Transverse colon (tissue), 4 donors: Measurements from ENCODE around the gene PBXIP1. TPM values are rescaled to one million over a fixed set of nuclear protein-coding genes. Genes with fewer than 3 reads are reported as not detected.

Experiments used
- DNase-seq: peaks from one replicate; pipeline ENCODE4 v3.0.0-alpha.2; 2019
- H3K27ac ChIP-seq, 4 donors: fragments of 200-600 bp; sonication (generic); 2 replicates each; pipeline ENCODE4 v1.5.1; 2016 to 2018; ENCODE audit warnings: inconsistent platforms in 4 of 4
- H3K27me3 ChIP-seq: fragments of 200-600 bp; sonication (generic); 2 replicates; pipeline ENCODE4 v1.5.1; 2017; ENCODE audit warnings: inconsistent platforms
- H3K36me3 ChIP-seq, 4 donors: fragments of 200-600 bp; sonication (generic); 2 replicates each; pipeline ENCODE4 v1.5.1; 2017 to 2019; ENCODE audit warnings: inconsistent platforms in 4 of 4
- H3K4me1 ChIP-seq, 4 donors: fragments of 200-600 bp; sonication (generic); 2 replicates each; pipeline ENCODE4 v1.5.1; 2017 to 2020; ENCODE audit warnings: inconsistent platforms in 4 of 4
- H3K4me3 ChIP-seq, 4 donors: fragments of 200-600 bp; sonication (generic); 1 replicate in 1 of 4; 2 replicates in 3 of 4; pipeline versions ENCODE4 v1.5.1 to v1.6.1; 2017 to 2019; ENCODE audit warnings: inconsistent platforms in 4 of 4
- H3K9me3 ChIP-seq, 2 donors: fragments of 200-600 bp; sonication (generic); 2 replicates each; pipeline ENCODE4 v1.5.1; 2017 to 2019; ENCODE audit warnings: inconsistent platforms in 2 of 2
- CTCF ChIP-seq, 5 experiments: fragments of 200-600 bp in 3 of 5; fragments of 450-650 bp in 2 of 5; sonication (generic) in 3 of 5; IDR thresholded peaks; 1 replicate in 2 of 5; 2 replicates in 3 of 5; pipeline ENCODE4 v1.5.1; 2016 to 2017; ENCODE audit warnings: antibody characterized with exemption in 5 of 5, inconsistent platforms in 3 of 5, mild to moderate bottlenecking in 2 of 5, moderate library complexity in 1 of 5
- EP300 ChIP-seq: sonication (generic); formaldehyde crosslinking; IDR thresholded peaks from one replicate; pipeline ENCODE4 v1.6.1; 2017; ENCODE audit warnings: antibody characterized with exemption, low read depth
- POLR2A ChIP-seq: fragments of 450-650 bp; IDR thresholded peaks from one replicate; pipeline ENCODE4 v1.6.1; 2016; ENCODE audit warnings: antibody characterized with exemption, mild to moderate bottlenecking, moderate library complexity
- POLR2AphosphoS5 ChIP-seq, 3 donors: sonication (generic); formaldehyde crosslinking; IDR thresholded peaks; one replicate each; pipeline ENCODE4 v1.6.1; 2016; ENCODE audit warnings: antibody characterized with exemption in 3 of 3
- WGBS, 2 donors: methylation state at CpG; one replicate each; pipeline ENCODE4 v1.1.5; 2018; ENCODE audit warnings: low coverage in 1 of 2; 5-methylcytosine and 5-hydroxymethylcytosine counted together
- in situ Hi-C, 4 donors: fragments of 200-750 bp; cut with MboI; loops; one replicate each; pipeline versions ENCODE4 v1.15.0 to v1.15.1; 2017; ENCODE audit warnings: low sequenced_read_pairs in 3 of 4, low pct_ligation_motif_present in 1 of 4, low pct_unique_long_range_greater_than_20kb in 1 of 4
- intact Hi-C: fragments of 100-400 bp; cut with DNase I; formaldehyde crosslinking; loops from one replicate; pipeline ENCODE4 v1.15.1; 2023; ENCODE audit warnings: low total_unique reads
- total RNA-seq, 4 donors: library from RNA; depleted of rRNA; stranded (reverse); fragments of >200 nt; gene quantifications; one replicate each; pipeline ENCODE4 v1.1.0, GENCODE V29; 2016

PBXIP1 gene
- total RNA-seq, 4 donors from 2014 or later: 54.1 to 94.1 (median 83.6) TPM

GRCh38 chr1:154951901-154952657 lies 3.8 kb downstream of the PBXIP1 start:
- Histone ChIP-seq H3K27ac (peak overlapping the region in 3 of 4 donors; percentile 13 to 55 (median 19)), H3K36me3 (peaks cover 0 to 10% (median 5%) of the 10 kb centered on the region in 4 donors), H3K9me3 (no peaks in the 10 kb centered on the region), H3K27me3 (no peaks in the 10 kb centered on the region), H3K4me1 (peaks cover 20 to 48% (median 36%) of the 10 kb centered on the region in 4 donors), H3K4me3 (no peak overlapping the region)
- DNase-seq: peak; percentile 48
- intact Hi-C loops (no loop called here), in situ Hi-C loops (loop anchor here in 3 of 4 donors (25.0 kb wide), 1 partner anchor 110 kb away; the partner anchor contains the start of genes ADAM15 (in 3 of the 3) and EFNA4 (in 3 of the 3))
- 62 to 92% methylated on average over 6 to 15 of the region's 15 CpGs for WGBS, 2 donors
- no peak for TF ChIP-seq POLR2A
- TF ChIP-seq EP300: no peak
- no peak for TF ChIP-seq CTCF (IDR thresholded peaks at IDR 0.05)
- TF ChIP-seq POLR2AphosphoS5 (IDR thresholded peaks at IDR 0.05): no peak

- Histone ChIP-seq H3K4me1 (peaks cover 3 to 34% (median 14%) of the 10 kb centered on the region in 4 donors), H3K36me3 (peaks cover 0 to 10% (median 5%) of the 10 kb centered on the region in 4 donors), H3K4me3 (no peak overlapping the region), H3K9me3 (no peaks in the 10 kb centered on the region), H3K27ac (no peak overlapping the region), H3K27me3 (no peaks in the 10 kb centered on the region)
- intact Hi-C loops: no loop called here
- in situ Hi-C loops: no loop called here
- TF ChIP-seq POLR2AphosphoS5 (IDR thresholded peaks at IDR 0.05) (no peak), CTCF (IDR thresholded peaks at IDR 0.05) (no peak)
- 90 to 91% methylated on average over 3 to 11 of the region's 11 CpGs for WGBS, 2 donors
- no peak for DNase-seq
Observed at GRCh38 chr1:154948079-154948478, 7.8 kb downstream of the PBXIP1 start.

- Histone ChIP-seq H3K4me3 (no peak overlapping the region), H3K9me3 (no peaks in the 10 kb centered on the region), H3K36me3 (peaks cover 0 to 10% (median 4%) of the 10 kb centered on the region in 4 donors), H3K4me1 (peaks cover 9 to 36% (median 22%) of the 10 kb centered on the region in 4 donors), H3K27me3 (no peaks in the 10 kb centered on the region), H3K27ac (no peak overlapping the region)
- WGBS, 2 donors: 82 to 83% methylated on average over 9 to 17 of the region's 17 CpGs
- no peak for DNase-seq
- intact Hi-C loops (no loop called here), in situ Hi-C loops (no loop called here)
- no peak for TF ChIP-seq POLR2A
- no peak for TF ChIP-seq CTCF (IDR thresholded peaks at IDR 0.05)
- no peak for TF ChIP-seq POLR2AphosphoS5 (IDR thresholded peaks at IDR 0.05)
Observed at GRCh38 chr1:154945962-154946850, 9.7 kb downstream of the PBXIP1 start.
